ENCODE results near the gene ADARB1. TPM values are rescaled to one million over a fixed set of nuclear protein-coding genes. Genes with fewer than 3 reads are reported as not detected.

ADARB1 gene
- total and polyA plus RNA-seq, 2 of the 8 experiments (the other 6 are each of a cell fraction or from before 2014, with no cell fraction given): 4.7 to 14.9 TPM

DNA sequence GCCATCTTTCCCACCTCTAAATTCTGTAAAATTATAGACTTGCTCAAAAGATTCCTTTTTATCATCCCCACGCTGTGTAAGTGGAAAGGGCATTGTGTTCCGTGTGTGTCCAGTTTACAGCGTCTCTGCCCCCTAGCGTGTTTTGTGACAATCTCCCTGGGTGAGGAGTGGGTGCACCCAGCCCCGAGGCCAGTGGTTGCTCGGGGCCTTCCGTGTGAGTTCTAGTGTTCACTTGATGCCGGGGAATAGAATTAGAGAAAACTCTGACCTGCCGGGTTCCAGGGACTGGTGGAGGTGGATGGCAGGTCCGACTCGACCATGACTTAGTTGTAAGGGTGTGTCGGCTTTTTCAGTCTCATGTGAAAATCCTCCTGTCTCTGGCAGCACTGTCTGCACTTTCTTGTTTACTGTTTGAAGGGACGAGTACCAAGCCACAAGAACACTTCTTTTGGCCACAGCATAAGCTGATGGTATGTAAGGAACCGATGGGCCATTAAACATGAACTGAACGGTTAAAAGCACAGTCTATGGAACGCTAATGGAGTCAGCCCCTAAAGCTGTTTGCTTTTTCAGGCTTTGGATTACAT is 151.5 kb downstream of the ADARB1 start:
- H2BK15ac ChIP-seq (ENCODE audit: low read length): no peak overlapping the region
- TF ChIP-seq CBX5 (IDR thresholded peaks at IDR 0.05; ENCODE audit: low read depth, low read length) (no peak), SIX5 (IDR thresholded peaks at IDR 0.05; ENCODE audit: low read depth, low read length) (no peak), BRCA1 (IDR thresholded peaks at IDR 0.05; ENCODE audit: low read depth, low read length) (no peak), SIRT6 (IDR thresholded peaks at IDR 0.05; ENCODE audit: low read length) (no peak), RBBP5 (IDR thresholded peaks at IDR 0.05; ENCODE audit: borderline replicate concordance, low read depth, low read length) (no peak), POU5F1 (IDR thresholded peaks at IDR 0.05; ENCODE audit: low read depth, low read length) (no peak)
- no peak overlapping the region for H2BK12ac ChIP-seq (ENCODE audit: low read depth, low read length)
- no peak overlapping the region for H3K4ac ChIP-seq (replicated peaks; ENCODE audit: insufficient read length, low read depth, low read length)
- H3K9me3 ChIP-seq (ENCODE audit: insufficient read depth in 2 of 2, low read depth in 1 of 2, low read length in 1 of 2): no peaks in the 10 kb centered on the region
- no peak overlapping the region for H3K14ac ChIP-seq (ENCODE audit: insufficient read length)
- H3K4me2 ChIP-seq (ENCODE audit: insufficient read depth in 1 of 2, low read depth in 2 of 2, low read length in 2 of 2): no peak overlapping the region
- no peak overlapping the region for H4K91ac ChIP-seq (replicated peaks; ENCODE audit: insufficient read length, low read length)
- no peaks in the 10 kb centered on the region for H3K4me1 ChIP-seq (replicated peaks in 1 of 4; ENCODE audit: control insufficient read depth in 3 of 4, insufficient read depth in 4 of 4, low read length in 3 of 4)
- H3K4me3 ChIP-seq (ENCODE audit: extremely low read depth in 1 of 4, insufficient read depth in 2 of 4, low read depth in 3 of 4, low read length in 4 of 4): no peak overlapping the region
- H2AK5ac ChIP-seq (ENCODE audit: low read depth, low read length): no peak overlapping the region
- no peak overlapping the region for H2BK5ac ChIP-seq (ENCODE audit: low read depth, low read length)
- DNase-seq (ENCODE audit: low read depth in 1 of 2, low spot score in 2 of 2): no peak
- WGBS, 2 experiments (ENCODE audit: extremely low coverage in 1 of 2, insufficient coverage in 1 of 2, insufficient read length in 1 of 2, insufficient replicate concordance in 2 of 2, low coverage in 1 of 2, low lambda C conversion rate in 2 of 2, missing lambda C conversion rate in 1 of 2): 88% methylated on average over 16 of the region's 16 CpGs; no CpG with 5 or more reads in 1 of the 2 experiments
- no peak overlapping the region for H3K9ac ChIP-seq (replicated peaks in 1 of 4; ENCODE audit: extremely low read depth in 1 of 4, low read depth in 3 of 4, low read length in 3 of 4)
- H2BK20ac ChIP-seq (ENCODE audit: low read length): no peak overlapping the region
- no peaks in the 10 kb centered on the region for H3K27me3 ChIP-seq (replicated peaks in 1 of 4; ENCODE audit: control insufficient read depth in 3 of 4, extremely low read depth in 1 of 4, insufficient read depth in 3 of 4, low read length in 3 of 4)
- H2AFZ ChIP-seq (ENCODE audit: low read length): no peak overlapping the region
- H4K20me1 ChIP-seq (replicated peaks in 1 of 2; ENCODE audit: control insufficient read depth in 1 of 2, insufficient read depth in 2 of 2, low read length in 2 of 2): no peaks in the 10 kb centered on the region
- H4K8ac ChIP-seq (ENCODE audit: extremely low read depth, insufficient read depth, low read length): no peak overlapping the region
- H3K56ac ChIP-seq (replicated peaks; ENCODE audit: insufficient read length, low read depth, low read length): no peak overlapping the region
- no peak overlapping the region for H3K18ac ChIP-seq (ENCODE audit: extremely low read depth, low read length)
- ChIA-PET POLR2A (ENCODE audit: partially characterized antibody) (no interaction called here), CTCF (ENCODE audit: partially characterized antibody) (no interaction called here)
- no peak for FAIRE-seq
- H3K36me3 ChIP-seq (ENCODE audit: control insufficient read depth in 2 of 4, insufficient read depth in 4 of 4, low read length in 3 of 4): no peaks in the 10 kb centered on the region
- no peaks in the 10 kb centered on the region for H3K23me2 ChIP-seq (ENCODE audit: low read depth, low read length)
- no peak overlapping the region for H4K5ac ChIP-seq (ENCODE audit: insufficient read length, low read depth, low read length)
- no peak overlapping the region for H3K23ac ChIP-seq (ENCODE audit: insufficient read length)
- H3K79me1 ChIP-seq (ENCODE audit: low read depth, low read length): no peaks in the 10 kb centered on the region
- no peak overlapping the region for H2BK120ac ChIP-seq (replicated peaks; ENCODE audit: low read depth, low read length)
- no peaks in the 10 kb centered on the region for H3K79me2 ChIP-seq (ENCODE audit: control insufficient read depth in 1 of 2, insufficient read depth in 2 of 2, low read length in 2 of 2)
- no peak overlapping the region for H3K27ac ChIP-seq (ENCODE audit: low read depth, low read length)

Data from H1 (cell line).